Aorta (tissue), 4 donors: ENCODE measurements around the gene ACKR1. TPM values are rescaled to one million over a fixed set of nuclear protein-coding genes. Genes with fewer than 3 reads are reported as not detected.

Experiments
- polyA plus RNA-seq, 2 donors: library from polyadenylated mRNA; stranded (reverse); fragments of 200-250 nt; gene quantifications; one replicate each; pipeline ENCODE4 v1.2.3, GENCODE V29; 2013
- total RNA-seq, 2 donors: library from RNA; stranded (reverse); fragmentation: NEBNext Ultra II Directional; extraction: Animal tissue kit (Norgen Biotek cat#: 25700); gene quantifications; one replicate each; pipeline ENCODE4 v1.2.1, GENCODE V29; 2021
- donor health status: healthy with polysubstance abuse.
- donor health status: Bipolar disorder and iron deficiency.
- donor health status: DM: no; HTN: no; CAD: no.
- donor health status: DM: yes; HTN: yes; CAD: no.

Gene ACKR1
- total and polyA plus RNA-seq, 4 donors = 1.4 to 226 (median 77.1) TPM

Other genes with a start within 250 kb of the ACKR1 start
- gene IFI16, start 195.0 kb upstream of the ACKR1 start, total RNA-seq = 100 to 1,000 TPM; 112 to 174 TPM
- 100 to 1,000 TPM in 1 of 2 donors, 10 to 100 TPM in 1; 36.6 to 109 TPM for gene IFI16, start 195.0 kb upstream of the ACKR1 start, polyA plus RNA-seq
- 1 to 10 TPM in 1 of 2 donors, under 1 TPM in 1; 0.97 to 2.6 TPM for gene AIM2, start 128.1 kb upstream of the ACKR1 start, total RNA-seq
- under 1 TPM in 1 of 2 donors, not detected in 1; 0.38 TPM for gene AIM2, start 128.1 kb upstream of the ACKR1 start, polyA plus RNA-seq
- 10 to 100 TPM; 10.9 to 41.2 TPM for gene CADM3, start 33.3 kb upstream of the ACKR1 start, total RNA-seq
- gene CADM3, start 33.3 kb upstream of the ACKR1 start, polyA plus RNA-seq = under 1 TPM in 1 of 2 donors, not detected in 1; 0.75 TPM
- gene FCER1A, start 97.5 kb downstream of the ACKR1 start, total RNA-seq = 1 to 10 TPM; 1.5 to 3.9 TPM
- 1 to 10 TPM in 1 of 2 donors, under 1 TPM in 1; 0.88 to 1.3 TPM for gene FCER1A, start 97.5 kb downstream of the ACKR1 start, polyA plus RNA-seq
- not detected for gene OR10J4, start 227.3 kb downstream of the ACKR1 start, total RNA-seq
- gene OR10J4, start 227.3 kb downstream of the ACKR1 start, polyA plus RNA-seq = not detected
- not detected for gene OR10J1, start 234.8 kb downstream of the ACKR1 start, total RNA-seq
- not detected for gene OR10J1, start 234.8 kb downstream of the ACKR1 start, polyA plus RNA-seq